IMR-90 (cell line): Measurements from ENCODE around the gene MPPED2. TPM values are rescaled to one million over a fixed set of nuclear protein-coding genes. Genes with fewer than 3 reads are reported as not detected.

ENCODE experiments used
- ATAC-seq: fragments of 200-7000 bp; cut with Tn5 transposase; 2 replicates; pipeline ENCODE4 v1.9.1; 2020; ENCODE audit warnings: low read depth, mild to moderate bottlenecking, moderate library complexity
- BruUV-seq: library from RNA; stranded (reverse); fragments of 400-500 nt; replicated peaks from 2 replicates; lab custom pipeline; 2021; lab: Mats Ljungman, UMichigan
- CTCF ChIA-PET: fragments of 300-600 bp; formaldehyde crosslinking; extraction: SDS; loops from one replicate; lab custom pipeline; 2021; ENCODE audit warnings: antibody characterized with exemption; lab: Yijun Ruan, JAX
- POLR2A ChIA-PET: fragments of 300-600 bp; sonication (Branson Sonifier 250); formaldehyde crosslinking; loops from one replicate; lab custom pipeline; 2022; ENCODE audit warnings: antibody characterized with exemption; ENCODE audit not compliant: unreplicated experiment; lab: Charles Lee
- DNase-seq: peaks from one replicate; pipeline ENCODE4 v3.0.0; 2013
- H2AFZ ChIP-seq: replicated peaks from 2 replicates; pipeline ENCODE3; 2013; ENCODE audit warnings: low read length, mild to moderate bottlenecking; ENCODE audit not compliant: poor library complexity
- H2AK5ac ChIP-seq: 2 replicates; pipeline ENCODE4 v1.6.1; 2013; ENCODE audit warnings: low read depth, low read length, inconsistent platforms
- H2AK9ac ChIP-seq: replicated peaks from 2 replicates; pipeline ENCODE3; 2013; ENCODE audit warnings: mild to moderate bottlenecking, low read depth, low read length, moderate library complexity; ENCODE audit not compliant: poor library complexity
- H2BK120ac ChIP-seq: 2 replicates; pipeline ENCODE4 v1.6.1; 2013; ENCODE audit warnings: low read depth, low read length, inconsistent platforms
- H2BK15ac ChIP-seq: 3 replicates; pipeline ENCODE4 v1.6.1; 2013; ENCODE audit warnings: low read depth, low read length, inconsistent platforms
- H2BK20ac ChIP-seq: 2 replicates; pipeline ENCODE4 v1.6.1; 2013; ENCODE audit warnings: low read depth, mild to moderate bottlenecking, inconsistent platforms, low read length, moderate library complexity
- H2BK5ac ChIP-seq: 2 replicates; pipeline ENCODE4 v1.6.1; 2013; ENCODE audit warnings: mild to moderate bottlenecking, low read depth, low read length, inconsistent platforms; ENCODE audit not compliant: poor library complexity, severe bottlenecking
- H3K14ac ChIP-seq: replicated peaks from 2 replicates; pipeline ENCODE4 v1.6.1; 2013; ENCODE audit warnings: low read depth, low read length, inconsistent platforms
- H3K18ac ChIP-seq: 2 replicates; pipeline ENCODE4 v1.6.1; 2013; ENCODE audit warnings: low read depth, low read length, control low read depth
- H3K23ac ChIP-seq: 2 replicates; pipeline ENCODE4 v1.6.1; 2013; ENCODE audit warnings: low read depth, low read length, inconsistent platforms
- H3K27ac ChIP-seq: 2 replicates; pipeline ENCODE4 v1.5.1; 2013; ENCODE audit warnings: mild to moderate bottlenecking, control low read depth, low read length; ENCODE audit not compliant: insufficient read depth
- H3K27me3 ChIP-seq: 2 replicates; pipeline ENCODE4 v1.6.1; 2013; ENCODE audit warnings: low read length; ENCODE audit not compliant: control insufficient read depth, insufficient read depth
- H3K36me3 ChIP-seq: 2 replicates; pipeline ENCODE4 v1.6.1; 2013; ENCODE audit warnings: low read length, mixed read lengths; ENCODE audit not compliant: control insufficient read depth, insufficient read depth
- H3K4ac ChIP-seq: 2 replicates; pipeline ENCODE4 v1.6.1; 2013; ENCODE audit warnings: low read depth, low read length, inconsistent platforms
- H3K4me1 ChIP-seq: 2 replicates; pipeline ENCODE4 v1.6.1; 2013; ENCODE audit warnings: low read length, mixed read lengths; ENCODE audit not compliant: control insufficient read depth, insufficient read depth
- H3K4me2 ChIP-seq: 2 replicates; pipeline ENCODE4 v1.6.1; 2013; ENCODE audit warnings: low read depth, mild to moderate bottlenecking, control low read depth, low read length, moderate library complexity
- H3K4me3 ChIP-seq: 2 replicates; pipeline ENCODE4 v1.5.1; 2013; ENCODE audit warnings: low read depth, mild to moderate bottlenecking, control low read depth, low read length, moderate library complexity; ENCODE audit not compliant: insufficient read depth
- H3K56ac ChIP-seq: 2 replicates; pipeline ENCODE4 v1.6.1; 2013; ENCODE audit warnings: low read length, inconsistent platforms; ENCODE audit not compliant: insufficient read depth; ENCODE audit errors: extremely low read depth
- H3K79me1 ChIP-seq, 2 experiments: 2 replicates each; pipeline ENCODE4 v1.6.1; 2013; ENCODE audit warnings: low read length in 2 of 2, inconsistent platforms in 1 of 2, low read depth in 1 of 2
- H3K9ac ChIP-seq: 2 replicates; pipeline ENCODE4 v1.6.1; 2013; ENCODE audit warnings: low read depth, low read length, control low read depth
- H3K9me1 ChIP-seq: 2 replicates; pipeline ENCODE4 v1.6.1; 2013; ENCODE audit warnings: low read length, inconsistent platforms; ENCODE audit not compliant: insufficient read depth
- H3K9me3 ChIP-seq: 2 replicates; pipeline ENCODE4 v1.6.1; 2013; ENCODE audit warnings: low read length; ENCODE audit not compliant: control insufficient read depth, insufficient read depth
- H4K20me1 ChIP-seq: 2 replicates; pipeline ENCODE4 v1.6.1; 2013; ENCODE audit warnings: low read length, inconsistent platforms; ENCODE audit not compliant: insufficient read depth
- H4K5ac ChIP-seq: 2 replicates; pipeline ENCODE4 v1.6.1; 2013; ENCODE audit warnings: mild to moderate bottlenecking, low read depth, low read length, control low read depth
- H4K8ac ChIP-seq, 2 experiments: 2 replicates each; pipeline ENCODE4 v1.6.1; 2013; ENCODE audit warnings: low read depth in 2 of 2, low read length in 2 of 2, control low read depth in 1 of 2, inconsistent platforms in 1 of 2
- H4K91ac ChIP-seq: 2 replicates; pipeline ENCODE4 v1.6.1; 2013; ENCODE audit warnings: low read depth, low read length, inconsistent platforms; ENCODE audit not compliant: insufficient read depth
- CEBPB ChIP-seq: IDR thresholded peaks from 2 replicates; pipeline ENCODE4 v1.6.1; 2012; ENCODE audit warnings: low read depth, low read length, improper control_type of control experiment
- RAD21 ChIP-seq: IDR thresholded peaks from 2 replicates; pipeline ENCODE4 v1.6.1; 2012; ENCODE audit warnings: low read length, improper control_type of control experiment
- WGBS, 2 experiments: methylation state at CpG; one replicate each; pipeline versions ENCODE4 v1.1.5 to v1.1.7; 2013; ENCODE audit warnings: missing lambda C conversion rate in 2 of 2; ENCODE audit not compliant: insufficient read length in 1 of 2; ENCODE audit errors: extremely low coverage in 2 of 2; 5-methylcytosine and 5-hydroxymethylcytosine counted together
- dilution Hi-C: fragments of 300-500 bp; cut with HindIII; formaldehyde crosslinking; loops from one replicate; pipeline ENCODE4 v1.14.3; 2018; ENCODE audit warnings: low sequenced_read_pairs; ENCODE audit not compliant: unreplicated experiment
- in situ Hi-C: fragments of 300-500 bp; cut with MboI; formaldehyde crosslinking; loops from 3 replicates; pipeline ENCODE4 v1.14.3; 2019; ENCODE audit warnings: low sequenced_read_pairs, inconsistent platforms, mixed read lengths
- intact Hi-C: fragments of 100-400 bp; cut with micrococcal nuclease; formaldehyde crosslinking; loops from 2 replicates; pipeline ENCODE4 v1.10.0; 2022
- polyA plus RNA-seq, 3 experiments: library from polyadenylated mRNA; depleted of rRNA; stranded (reverse); fragments of >200 nt; gene quantifications; 2 replicates each; pipeline ENCODE4 v1.2.3, GENCODE V29; 2012; ENCODE audit warnings: low replicate concordance in 1 of 3
- total RNA-seq: library from RNA; depleted of rRNA; stranded (reverse); fragments of >200 nt; gene quantifications from 2 replicates; pipeline ENCODE4 v1.2.3, GENCODE V29; 2012
- TF ChIP-seq, protein P1 (sequence below): fragments of 150-350 bp; IDR thresholded peaks from 2 replicates; pipeline ENCODE4 v1.6.1; 2017; ENCODE audit warnings: mild to moderate bottlenecking, antibody characterized with exemption, low read length, low read depth

MPPED2 gene
- total and polyA plus RNA-seq, 2 of the 4 experiments (the other 2 are of a cell fraction) = 0.10 TPM; not detected in 1

GRCh38 chr11:30488304-30488998 lies 97.7 kb downstream of the MPPED2 start:
- POLR2A ChIA-PET = no interaction called here

More at GRCh38 chr11:30488304-30488998, 97.7 kb downstream of the MPPED2 start:
- no peak overlapping the region for H3K23ac ChIP-seq
- no peak overlapping the region for H2BK15ac ChIP-seq
- H4K5ac ChIP-seq = no peak overlapping the region; the same call in 1 of the 2 replicates
- H3K27me3 ChIP-seq = no peaks in the 10 kb centered on the region
- H3K9ac ChIP-seq = peak overlapping the region; percentile 64
- peaks cover 2% of the 10 kb centered on the region; the same call in 1 of the 2 replicates for H3K4me1 ChIP-seq
- peak overlapping the region; percentile 85; the same call in 1 of the 2 replicates for H3K18ac ChIP-seq
- H4K8ac ChIP-seq = no peak overlapping the region
- H4K20me1 ChIP-seq = no peaks in the 10 kb centered on the region
- BruUV-seq = no TSS peak
- dilution Hi-C loops (no loop called here), intact Hi-C loops (no loop called here), in situ Hi-C loops (no loop called here)
- CTCF ChIA-PET = interaction anchor here (0.6 kb wide), 2 partner anchors 26 to 394 kb away, joined by 4 to 5 read pairs; no protein-coding TSS in a partner anchor
- WGBS, 2 experiments = no CpG with 5 or more reads among the region's 8 CpGs
- no peak overlapping the region for H2AK9ac ChIP-seq
- TF ChIP-seq, protein P1, sequence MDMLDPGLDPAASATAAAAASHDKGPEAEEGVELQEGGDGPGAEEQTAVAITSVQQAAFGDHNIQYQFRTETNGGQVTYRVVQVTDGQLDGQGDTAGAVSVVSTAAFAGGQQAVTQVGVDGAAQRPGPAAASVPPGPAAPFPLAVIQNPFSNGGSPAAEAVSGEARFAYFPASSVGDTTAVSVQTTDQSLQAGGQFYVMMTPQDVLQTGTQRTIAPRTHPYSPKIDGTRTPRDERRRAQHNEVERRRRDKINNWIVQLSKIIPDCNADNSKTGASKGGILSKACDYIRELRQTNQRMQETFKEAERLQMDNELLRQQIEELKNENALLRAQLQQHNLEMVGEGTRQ = no peak
- TF ChIP-seq CEBPB = peak; percentile 31; the same call in 1 of the 2 replicates
- TF ChIP-seq RAD21 = no peak
- no peak overlapping the region for H2AFZ ChIP-seq
- H3K9me1 ChIP-seq = no peaks in the 10 kb centered on the region
- no peak overlapping the region for H2BK120ac ChIP-seq
- H3K9me3 ChIP-seq = no peaks in the 10 kb centered on the region
- DNase-seq (peak; percentile 81), ATAC-seq (peak; percentile 96)
- H2BK20ac ChIP-seq = no peak overlapping the region
- H3K4me2 ChIP-seq = peak overlapping the region; percentile 100
- H3K14ac ChIP-seq = no peak overlapping the region
- no peaks in the 10 kb centered on the region for H3K79me1 ChIP-seq
- no peaks in the 10 kb centered on the region for H3K36me3 ChIP-seq
- H3K4me3 ChIP-seq = peak overlapping the region; percentile 41
- H2BK5ac ChIP-seq = no peak overlapping the region
- peak overlapping the region; percentile 97; the same call in 1 of the 2 replicates for H3K27ac ChIP-seq
- no peak overlapping the region for H3K4ac ChIP-seq
- no peak overlapping the region for H3K56ac ChIP-seq
- no peak overlapping the region for H4K91ac ChIP-seq
- H2AK5ac ChIP-seq = no peak overlapping the region
